Uterus (tissue), 2 donors: ENCODE results near the gene TST.

ENCODE experiments used
- CTCF ChIP-seq, 4 experiments: fragments of 200-600 bp in 2 of 4; fragments of 450-650 bp in 2 of 4; sonication (generic) in 2 of 4; IDR thresholded peaks; one replicate each; pipeline ENCODE4 v1.5.1; 2016 to 2019; ENCODE audit warnings: antibody characterized with exemption in 4 of 4, mild to moderate bottlenecking in 2 of 4, moderate library complexity in 1 of 4
- POLR2A ChIP-seq, 2 donors: fragments of 450-650 bp; IDR thresholded peaks; one replicate each; pipeline ENCODE4 v1.6.1; 2016; ENCODE audit warnings: antibody characterized with exemption in 2 of 2, mild to moderate bottlenecking in 1 of 2, moderate library complexity in 1 of 2

- TF ChIP-seq CTCF (IDR thresholded peaks at IDR 0.05) (peak; percentile 89 to 98 (median 95)), POLR2A (IDR thresholded peaks at IDR 0.05) (no peak)
Measured at GRCh38 chr22:36977947-36978660, 41.1 kb downstream of the TST start.
